Measurements from ENCODE around the gene D2HGDH.

Gene D2HGDH

GRCh38 chr2:241810307-241811200 lies 76.1 kb downstream of the D2HGDH start:
- Histone ChIP-seq H3K9me3 (no peaks in the 10 kb centered on the region), H3K36me3 (no peaks in the 10 kb centered on the region), H3K4me1 (ENCODE audit: control insufficient read depth in 1 of 2, insufficient read depth in 1 of 2, low read depth in 1 of 2, low read length in 1 of 2) (no peaks in the 10 kb centered on the region), H3K27ac (no peak overlapping the region), H3K27me3 (no peaks in the 10 kb centered on the region), H3K4me3 (ENCODE audit: low read depth in 1 of 2, low read length in 1 of 2) (no peak overlapping the region)
- no peak for TF ChIP-seq CTCF (IDR thresholded peaks at IDR 0.05)

DNA sequence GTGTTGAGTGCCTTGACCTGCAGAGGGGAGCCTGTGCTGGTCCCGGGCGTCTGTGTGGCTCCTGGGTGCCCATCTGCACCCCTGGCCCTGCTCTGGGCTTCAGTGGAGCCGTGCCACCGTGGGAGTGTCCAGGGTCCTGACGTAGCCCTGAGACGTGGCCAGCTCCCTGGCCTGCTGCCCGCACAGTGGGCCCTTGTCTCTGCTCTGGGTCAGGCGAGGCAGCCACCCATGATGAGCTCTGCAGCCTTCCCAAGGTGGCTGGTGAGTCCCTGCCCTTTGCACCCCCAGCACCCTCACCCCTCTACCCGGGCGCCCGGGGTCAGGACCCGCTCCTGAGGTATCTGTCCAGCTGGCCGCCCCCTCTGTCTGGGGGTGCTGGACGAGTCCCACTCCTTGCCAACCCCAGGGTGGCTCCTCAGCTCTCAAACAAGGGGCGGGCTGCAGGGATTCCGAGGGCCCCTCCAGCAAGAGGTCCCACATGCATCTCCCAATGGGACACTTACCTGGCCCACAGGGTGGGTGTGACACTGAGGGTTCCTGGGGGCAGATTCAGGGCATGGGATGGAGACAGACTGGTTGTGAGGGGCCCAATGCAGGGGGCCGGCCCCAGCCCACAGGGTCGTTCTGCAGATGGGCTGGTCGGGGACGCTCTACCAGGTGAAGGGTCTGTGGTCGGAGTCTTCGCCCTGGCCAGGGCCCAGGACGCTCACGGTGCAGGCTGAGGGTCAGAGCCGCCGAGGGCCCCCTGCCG lies 76.9 kb downstream of the D2HGDH start:
- H3K27me3 ChIP-seq, result peaks cover 8% of the 10 kb centered on the region
- no peaks in the 10 kb centered on the region for H3K9me3 ChIP-seq
- no peaks in the 10 kb centered on the region for H3K4me1 ChIP-seq (ENCODE audit: control insufficient read depth in 1 of 2, insufficient read depth in 1 of 2, low read depth in 1 of 2, low read length in 1 of 2)
- no peak for TF ChIP-seq CTCF (IDR thresholded peaks at IDR 0.05)
- H3K27ac ChIP-seq, result no peak overlapping the region
- H3K4me3 ChIP-seq (ENCODE audit: low read depth in 1 of 2, low read length in 1 of 2), result no peak overlapping the region
- H3K36me3 ChIP-seq, result no peaks in the 10 kb centered on the region

GRCh38 chr2:241811952-241812729 lies 77.7 kb downstream of the D2HGDH start:
- Histone ChIP-seq H3K4me1 (ENCODE audit: control insufficient read depth in 1 of 2, insufficient read depth in 1 of 2, low read depth in 1 of 2, low read length in 1 of 2) (no peaks in the 10 kb centered on the region), H3K9me3 (no peaks in the 10 kb centered on the region), H3K36me3 (no peaks in the 10 kb centered on the region), H3K27ac (no peak overlapping the region), H3K27me3 (peaks cover 16% of the 10 kb centered on the region), H3K4me3 (ENCODE audit: low read depth in 1 of 2, low read length in 1 of 2) (no peak overlapping the region)
- no peak for TF ChIP-seq CTCF (IDR thresholded peaks at IDR 0.05)

DNA sequence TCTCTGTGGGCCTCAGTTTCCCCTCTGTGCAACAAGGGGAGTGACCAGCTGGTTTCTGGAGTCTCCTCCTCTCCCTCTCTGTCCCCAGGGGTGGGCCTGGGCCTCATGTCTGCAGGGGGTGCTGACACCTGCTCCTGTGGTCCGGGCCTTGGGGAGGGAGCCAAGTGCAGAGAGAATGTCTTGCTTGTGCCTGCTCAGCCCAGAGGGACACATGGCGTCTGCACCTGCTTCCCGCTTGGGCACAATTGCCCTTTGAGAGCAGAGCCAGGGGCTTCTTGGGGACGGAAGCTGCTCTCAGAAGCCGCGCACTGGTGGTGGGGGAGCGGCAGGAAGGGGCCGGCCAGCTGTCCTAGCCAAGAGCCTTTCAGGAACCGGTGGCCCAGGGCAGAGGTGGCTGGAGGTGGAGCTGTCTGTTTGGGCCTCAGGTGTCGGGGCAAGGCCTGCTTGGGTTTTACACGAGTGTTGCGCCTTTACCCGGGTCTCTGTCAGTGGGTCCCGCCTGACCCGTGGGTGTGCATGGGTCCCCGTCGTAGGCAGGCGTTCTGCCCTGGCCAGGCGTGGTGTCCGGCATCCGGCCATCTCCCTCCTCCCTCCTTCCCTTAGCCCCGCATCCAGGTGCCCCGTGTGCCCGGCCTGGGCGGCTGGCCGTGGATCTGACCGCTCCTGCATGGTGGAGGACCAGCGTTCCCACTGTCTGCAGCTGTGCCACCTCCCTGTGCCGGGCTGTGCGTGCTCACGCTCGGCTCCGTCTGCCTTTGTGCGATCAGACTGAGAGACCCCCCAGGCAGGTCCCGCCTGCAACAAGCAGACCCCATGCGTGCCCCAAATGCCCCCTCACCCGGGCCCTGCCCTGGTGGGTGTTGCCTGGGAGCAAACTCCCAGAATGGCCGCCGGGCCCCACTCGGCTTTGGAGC lies 78.6 kb downstream of the D2HGDH start:
- Histone ChIP-seq H3K4me1 (ENCODE audit: control insufficient read depth in 1 of 2, insufficient read depth in 1 of 2, low read depth in 1 of 2, low read length in 1 of 2) (no peaks in the 10 kb centered on the region), H3K4me3 (ENCODE audit: low read depth in 1 of 2, low read length in 1 of 2) (no peak overlapping the region), H3K36me3 (no peaks in the 10 kb centered on the region), H3K9me3 (no peaks in the 10 kb centered on the region), H3K27ac (no peak overlapping the region), H3K27me3 (peaks cover 24% of the 10 kb centered on the region)
- no peak for TF ChIP-seq CTCF (IDR thresholded peaks at IDR 0.05)

All from neutrophil (primary cell).